ENCODE results near the gene ABCC9. TPM values are rescaled to one million over a fixed set of nuclear protein-coding genes. Genes with fewer than 3 reads are reported as not detected.

The ABCC9 gene
- total RNA-seq, 1 donor from 2014 or later: 2.6 TPM

- Mint-ChIP-seq H3K4me3 (no peak overlapping the region), H3K36me3 (no peaks in the 10 kb centered on the region), H3K9me3 (no peaks in the 10 kb centered on the region), H3K4me1 (ENCODE audit: unreplicated experiment) (no peaks in the 10 kb centered on the region), H3K27ac (no peak overlapping the region), H3K27me3 (no peaks in the 10 kb centered on the region)
- TF ChIP-seq CTCF (conservative IDR thresholded peaks at IDR 0.05): no peak
- no peak for DNase-seq (ENCODE audit: extremely low spot score, unreplicated experiment)
These were observed 49.4 kb downstream of the ABCC9 start for GRCh38 chr12:21891751-21892217.

GRCh38 chr12:21888276-21888863, 52.9 kb downstream of the ABCC9 start:
- H3K4me1 Mint-ChIP-seq (ENCODE audit: unreplicated experiment): no peaks in the 10 kb centered on the region
- TF ChIP-seq CTCF (conservative IDR thresholded peaks at IDR 0.05): no peak
- H3K27ac Mint-ChIP-seq: no peak overlapping the region
- H3K4me3 Mint-ChIP-seq: no peak overlapping the region
- no peaks in the 10 kb centered on the region for H3K36me3 Mint-ChIP-seq
- H3K27me3 Mint-ChIP-seq: peaks cover 9% of the 10 kb centered on the region
- H3K9me3 Mint-ChIP-seq: no peaks in the 10 kb centered on the region
- no peak for DNase-seq (ENCODE audit: extremely low spot score, unreplicated experiment)

- H3K4me3 Mint-ChIP-seq: no peak overlapping the region
- no peaks in the 10 kb centered on the region for H3K36me3 Mint-ChIP-seq
These were observed 56.3 kb downstream of the ABCC9 start for GRCh38 chr12:21884936-21885335.

GRCh38 chr12:21882635-21883034, 58.6 kb downstream of the ABCC9 start:
- Mint-ChIP-seq H3K27ac (no peak overlapping the region), H3K4me3 (no peak overlapping the region), H3K27me3 (peaks cover 30% of the 10 kb centered on the region), H3K9me3 (no peaks in the 10 kb centered on the region), H3K36me3 (no peaks in the 10 kb centered on the region), H3K4me1 (ENCODE audit: unreplicated experiment) (no peaks in the 10 kb centered on the region)
- TF ChIP-seq CTCF (conservative IDR thresholded peaks at IDR 0.05): no peak
- DNase-seq (ENCODE audit: extremely low spot score, unreplicated experiment): no peak

More at GRCh38 chr12:21884936-21885335, 56.3 kb downstream of the ABCC9 start:
- no peak for DNase-seq (ENCODE audit: extremely low spot score, unreplicated experiment)
- H3K9me3 Mint-ChIP-seq: no peaks in the 10 kb centered on the region
- no peak for TF ChIP-seq CTCF (conservative IDR thresholded peaks at IDR 0.05)
- H3K4me1 Mint-ChIP-seq (ENCODE audit: unreplicated experiment): no peaks in the 10 kb centered on the region
- H3K27me3 Mint-ChIP-seq: peaks cover 13% of the 10 kb centered on the region
- H3K27ac Mint-ChIP-seq: no peak overlapping the region

GRCh38 chr12:21881965-21882364, 59.3 kb downstream of the ABCC9 start:
- H3K27me3 Mint-ChIP-seq: peaks cover 37% of the 10 kb centered on the region
- no peak for TF ChIP-seq CTCF (conservative IDR thresholded peaks at IDR 0.05)
- no peak for DNase-seq (ENCODE audit: extremely low spot score, unreplicated experiment)

More at GRCh38 chr12:21881965-21882364, 59.3 kb downstream of the ABCC9 start:
- Mint-ChIP-seq H3K36me3 (no peaks in the 10 kb centered on the region), H3K4me3 (no peak overlapping the region), H3K4me1 (ENCODE audit: unreplicated experiment) (no peaks in the 10 kb centered on the region), H3K9me3 (no peaks in the 10 kb centered on the region), H3K27ac (no peak overlapping the region)
